Activated effector memory CD4-positive, alpha-beta T cell treated with Interleukin-2 at 50 U/mL for 16 hours (primary cell): ENCODE data around the gene TMEM147.

Source experiments
- DNase-seq: peaks from one replicate; pipeline ENCODE4 v3.0.0-alpha.2; 2020

The TMEM147 gene

DNA sequence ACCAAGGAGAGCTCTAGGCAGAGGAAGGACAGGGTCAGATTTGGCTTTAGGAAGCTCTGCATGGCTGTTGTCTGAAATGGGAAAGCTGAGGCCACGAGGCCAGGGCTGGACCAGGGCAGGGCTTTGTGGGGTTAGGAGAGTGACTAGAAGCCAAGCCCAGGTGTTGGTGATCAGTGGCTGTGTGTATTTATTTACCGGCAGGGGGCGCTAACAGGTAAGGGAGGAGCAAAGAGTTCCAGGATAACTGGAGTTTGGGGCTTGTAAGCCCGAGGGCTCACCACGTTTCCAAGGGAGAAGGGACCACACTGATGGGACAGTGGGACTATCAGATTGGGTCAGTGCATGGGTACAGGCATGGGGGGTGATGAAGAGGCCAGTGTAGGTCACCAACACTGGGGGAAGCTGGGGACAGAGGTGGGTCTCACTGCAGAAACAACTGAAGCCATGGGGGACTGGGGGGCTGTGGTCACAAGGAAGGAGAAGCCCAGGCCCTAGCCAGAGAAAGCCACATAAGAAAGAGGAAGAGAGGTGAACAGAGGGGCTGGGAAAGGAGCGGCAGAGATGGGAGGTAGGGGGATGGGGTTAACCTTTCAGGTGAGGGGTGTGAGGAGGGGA, 3.9 kb downstream of the TMEM147 start:
- DNase-seq, result peak; percentile 31

DNA sequence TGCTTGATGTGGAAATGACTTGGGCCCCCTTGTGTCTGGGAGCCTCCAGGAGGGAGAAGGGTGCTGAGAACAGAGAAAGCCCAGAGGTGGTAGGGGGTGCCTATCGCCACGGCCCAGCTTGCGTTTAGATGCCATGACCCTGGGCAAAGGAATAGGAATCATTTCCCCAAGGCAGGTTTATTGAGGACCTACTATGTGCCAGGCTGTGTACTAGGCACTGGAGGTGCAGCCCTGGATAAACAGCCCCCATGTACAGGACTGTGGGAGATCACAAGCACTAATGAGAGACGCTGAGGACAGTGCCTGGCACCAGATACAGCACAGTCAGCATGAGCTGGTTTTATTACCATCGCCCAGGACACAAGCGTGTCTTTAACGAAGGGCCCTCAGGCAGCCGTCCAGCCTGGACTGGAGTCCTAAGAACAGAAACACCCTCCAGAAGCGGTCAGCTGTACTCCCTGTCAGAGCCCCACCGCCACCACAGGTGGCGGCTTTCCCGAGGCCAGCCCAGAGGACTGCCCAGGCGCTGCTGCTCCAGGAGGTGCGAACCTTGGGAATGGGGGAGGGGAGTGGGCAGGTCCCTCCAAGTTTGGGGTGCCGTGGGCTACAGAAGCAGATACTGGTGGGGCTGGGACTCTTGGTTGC, 4.6 kb downstream of the TMEM147 start:
- no peak for DNase-seq

GRCh38 chr19:35551091-35551810, 5.8 kb downstream of the TMEM147 start:
- no peak for DNase-seq

DNA sequence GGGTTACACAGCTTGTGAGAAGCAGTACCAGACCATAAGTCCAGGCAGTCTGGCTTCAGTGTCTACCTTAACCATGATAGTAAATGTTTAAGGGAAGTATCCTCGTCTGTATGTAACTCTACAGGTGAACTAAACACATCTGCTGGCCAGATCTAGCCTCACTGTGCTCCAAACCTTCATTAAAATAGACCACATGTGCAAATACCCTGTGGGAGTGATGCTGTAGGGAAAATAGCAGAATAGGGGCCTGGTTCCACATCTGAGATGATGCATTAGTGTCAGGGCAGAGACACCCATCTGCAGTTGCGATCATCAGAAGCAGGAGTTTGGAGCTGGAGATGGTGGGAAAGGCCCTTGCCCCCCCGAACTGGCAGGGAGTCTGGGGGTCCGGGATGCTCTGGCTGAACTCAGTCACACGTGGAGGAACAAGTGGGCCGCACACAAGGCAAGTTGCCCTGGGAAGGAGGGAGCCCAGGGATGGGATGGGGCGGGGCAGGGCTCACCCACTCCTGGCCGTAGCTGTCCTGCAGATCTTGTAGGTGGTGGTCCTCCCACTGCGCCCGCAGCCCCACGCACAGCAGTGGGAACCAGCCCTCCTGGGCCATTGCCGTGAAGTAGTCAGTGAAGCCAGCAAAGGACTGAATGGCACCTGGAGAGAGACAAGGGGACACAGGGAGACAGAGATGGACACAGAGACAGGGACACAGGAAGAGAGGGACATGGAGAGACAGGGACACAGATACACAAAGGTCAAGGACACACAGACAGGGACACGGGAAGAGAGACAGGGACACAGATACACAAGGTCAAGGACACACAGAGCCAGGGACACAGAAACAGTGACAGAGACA, 7.3 kb downstream of the TMEM147 start:
- no peak for DNase-seq

GRCh38 chr19:35553385-35554000, 8.1 kb downstream of the TMEM147 start:
- DNase-seq, result no peak

- no peak for DNase-seq
Measured at GRCh38 chr19:35554076-35554475, 8.7 kb downstream of the TMEM147 start.

- DNase-seq, result no peak
Measured at GRCh38 chr19:35555301-35556005, 10.0 kb downstream of the TMEM147 start.

- DNase-seq, result no peak
Measured at GRCh38 chr19:35556025-35556590, 10.7 kb downstream of the TMEM147 start.

DNA sequence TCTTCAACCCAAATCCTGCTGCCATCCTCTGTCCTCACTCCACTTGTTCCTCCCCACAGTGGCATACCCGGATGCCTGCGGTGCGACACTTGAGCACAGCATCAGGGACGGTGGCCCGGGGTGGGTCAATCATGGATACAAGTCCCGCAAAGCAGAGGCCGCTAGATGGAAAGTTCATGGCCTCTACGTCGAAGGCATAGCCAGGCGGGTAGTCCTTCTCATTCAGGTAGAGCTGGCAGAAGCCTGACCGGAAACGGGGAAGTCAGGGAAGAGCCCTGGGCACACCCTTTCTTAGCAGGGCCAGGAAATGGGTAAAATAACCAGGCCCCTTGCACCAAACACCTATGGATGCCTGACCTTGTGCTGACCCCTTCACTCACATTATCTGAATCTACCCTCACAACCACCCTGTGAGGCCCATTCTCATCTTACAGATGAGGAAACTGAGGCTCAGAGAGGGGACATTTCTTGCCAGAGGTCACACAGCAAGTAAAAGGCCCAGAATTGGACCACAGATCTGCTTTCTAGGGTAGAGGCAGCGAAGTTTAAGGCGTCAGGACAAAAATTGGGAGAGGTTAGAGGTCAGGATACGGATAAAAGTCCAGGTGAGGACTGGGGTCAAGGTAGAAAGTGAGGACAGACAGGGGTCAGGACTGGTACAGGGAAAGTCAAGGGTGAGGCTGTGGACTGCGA, 11.6 kb downstream of the TMEM147 start:
- DNase-seq, result no peak

- peak; percentile 10 for DNase-seq
Measured at GRCh38 chr19:35557539-35558399, 12.3 kb downstream of the TMEM147 start.

GRCh38 chr19:35558400-35559280, 13.2 kb downstream of the TMEM147 start:
- no peak for DNase-seq

- DNase-seq, result no peak
Measured at GRCh38 chr19:35559281-35559659, 13.8 kb downstream of the TMEM147 start.

DNA sequence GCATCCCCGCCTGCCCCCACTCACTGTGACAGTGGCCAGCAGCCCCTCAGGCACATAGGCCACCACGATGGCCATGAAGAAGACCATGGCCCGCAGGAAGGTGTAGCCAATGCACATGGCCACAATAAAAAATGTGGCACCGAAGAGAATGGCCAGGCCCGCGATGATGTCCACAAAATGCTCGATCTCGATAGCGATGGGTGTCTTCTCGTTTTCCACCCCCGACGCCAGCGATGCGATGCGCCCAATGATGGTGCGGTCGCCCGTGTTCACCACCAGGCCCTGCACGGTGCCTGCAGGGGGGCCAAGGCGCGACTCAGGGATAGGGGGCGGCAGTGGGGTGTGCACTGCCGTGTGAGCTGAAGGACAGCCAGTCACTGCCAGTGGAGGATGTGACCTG, 14.4 kb downstream of the TMEM147 start:
- DNase-seq, result no peak

DNA sequence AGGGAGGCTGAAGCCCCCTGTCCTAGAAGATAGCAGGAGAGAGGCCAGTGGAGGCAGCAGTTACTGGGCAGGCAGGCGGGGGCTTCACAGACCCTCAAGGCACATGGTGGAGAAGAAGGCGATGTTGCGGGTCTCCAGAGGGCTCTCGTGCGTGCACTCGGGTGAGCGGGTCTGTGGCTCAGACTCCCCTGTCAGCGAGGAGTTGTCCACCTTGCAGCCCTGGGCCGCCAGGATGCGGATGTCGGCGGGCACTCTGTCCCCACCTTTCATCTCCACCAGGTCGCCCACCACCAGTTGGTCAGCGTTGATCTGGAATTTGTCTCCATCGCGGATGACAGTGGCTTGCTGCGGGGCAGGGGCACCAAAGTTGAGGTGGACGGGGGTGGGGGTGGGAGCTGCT, 14.8 kb downstream of the TMEM147 start:
- no peak for DNase-seq

DNA sequence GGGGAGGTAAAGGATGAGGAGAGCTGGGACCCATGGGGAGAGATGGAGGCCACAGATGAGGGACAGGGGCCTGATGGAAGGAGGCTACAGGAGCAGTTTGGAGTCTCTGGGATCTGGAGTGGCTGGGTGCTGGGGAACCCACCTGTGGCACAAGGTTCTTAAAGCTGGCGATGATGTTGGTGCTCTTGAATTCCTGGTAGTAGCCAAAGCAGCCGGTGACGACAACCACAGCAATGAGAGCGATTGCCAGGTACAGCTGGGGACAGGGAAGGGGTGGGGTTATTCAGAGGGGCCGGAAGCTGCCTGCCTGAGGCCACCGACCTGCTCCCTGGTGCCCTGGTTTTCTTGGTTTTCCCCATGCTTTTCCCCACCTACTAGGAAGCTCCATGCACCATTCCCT, 15.3 kb downstream of the TMEM147 start:
- no peak for DNase-seq

DNA sequence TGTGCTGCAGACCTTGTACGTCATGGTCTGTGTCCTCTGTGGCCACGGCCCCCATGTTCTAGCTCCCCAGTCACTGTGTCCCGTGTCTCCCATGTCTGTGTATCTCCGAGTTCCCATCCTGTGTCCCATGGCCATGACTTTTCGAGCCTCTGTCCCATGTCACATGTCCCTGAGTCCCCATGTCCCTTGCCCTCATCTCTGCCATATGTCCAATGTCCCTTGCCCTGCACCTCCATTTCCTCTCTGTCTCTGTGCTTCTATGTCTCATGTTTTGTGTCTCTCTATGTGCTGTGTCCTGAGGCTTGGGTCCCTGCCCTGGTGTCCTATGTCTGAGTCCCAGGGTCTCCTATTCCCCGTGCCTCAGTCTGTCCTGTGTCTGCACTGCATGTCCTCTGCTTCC, 16.0 kb downstream of the TMEM147 start:
- no peak for DNase-seq

- no peak for DNase-seq
Measured at GRCh38 chr19:35562336-35562735, 16.9 kb downstream of the TMEM147 start.

DNA sequence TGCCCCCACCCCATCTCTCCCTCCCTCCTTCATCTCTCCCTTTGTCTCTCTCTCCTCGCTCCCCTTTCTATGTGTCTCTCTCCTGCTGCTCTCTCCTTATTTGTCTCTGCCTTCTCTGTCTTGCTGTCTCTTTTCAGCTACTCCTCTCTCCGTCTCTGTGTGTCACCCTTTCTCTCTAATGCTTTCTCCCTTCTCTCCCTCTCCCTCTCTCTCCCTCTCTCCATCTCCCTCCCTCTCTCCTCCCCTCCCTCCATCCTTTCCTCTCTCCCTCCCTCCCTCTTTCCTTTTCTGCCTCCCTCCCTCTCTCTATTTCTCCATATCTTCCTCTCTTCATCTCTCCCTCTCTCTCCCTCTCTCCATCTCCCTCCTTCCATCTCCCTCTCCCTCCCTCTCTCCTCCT, 17.4 kb downstream of the TMEM147 start:
- DNase-seq, result no peak

GRCh38 chr19:35563207-35563829, 17.9 kb downstream of the TMEM147 start, which contains the start of gene ATP4A:
Gene ATP4A, minus strand, starts transcription at chr19:35563658. Its CDS starts 29 bp downstream, at chr19:35563629.
- DNase-seq, result no peak
